Spleen (tissue), 11 donors: Measurements from ENCODE around the gene B2M. TPM values are rescaled to one million over a fixed set of nuclear protein-coding genes. Genes with fewer than 3 reads are reported as not detected.

ENCODE experiments used
- DNase-seq: peaks from one replicate; pipeline ENCODE4 v3.0.0-alpha.2; 2020
- H3K27ac ChIP-seq, 8 donors: fragments of 200-600 bp; sonication (generic) in 7 of 8; 1 replicate in 4 of 8; 2 replicates in 4 of 8; pipeline versions ENCODE4 v1.5.0 to v1.8.0; 2016 to 2021; ENCODE audit warnings: inconsistent platforms in 4 of 8, mild to moderate bottlenecking in 4 of 8, moderate library complexity in 1 of 8
- H3K27me3 ChIP-seq, 7 donors: fragments of 200-600 bp; sonication (generic) in 6 of 7; replicated peaks in 1 of 7; 1 replicate in 4 of 7; 2 replicates in 3 of 7; pipeline versions ENCODE4 v1.5.0 to v1.8.0; 2016 to 2021; ENCODE audit warnings: inconsistent platforms in 3 of 7, mild to moderate bottlenecking in 1 of 7
- H3K36me3 ChIP-seq, 6 donors: fragments of 200-600 bp; sonication (generic) in 5 of 6; 1 replicate in 4 of 6; 2 replicates in 2 of 6; pipeline versions ENCODE4 v1.5.0 to v1.8.0; 2016 to 2021; ENCODE audit warnings: inconsistent platforms in 2 of 6
- H3K4me1 ChIP-seq, 6 donors: fragments of 200-600 bp; sonication (generic) in 5 of 6; 1 replicate in 3 of 6; 2 replicates in 3 of 6; pipeline versions ENCODE4 v1.5.0 to v1.8.0; 2016 to 2021; ENCODE audit warnings: inconsistent platforms in 3 of 6
- H3K4me3 ChIP-seq, 8 donors: fragments of 200-600 bp; sonication (generic) in 7 of 8; 1 replicate in 4 of 8; 2 replicates in 4 of 8; pipeline versions ENCODE4 v1.5.0 to v1.8.0; 2016 to 2021; ENCODE audit warnings: inconsistent platforms in 4 of 8, mild to moderate bottlenecking in 4 of 8, moderate library complexity in 2 of 8
- H3K9me3 ChIP-seq, 8 donors: fragments of 200-600 bp; sonication (generic) in 7 of 8; 1 replicate in 4 of 8; 2 replicates in 4 of 8; pipeline versions ENCODE4 v1.5.0 to v1.8.0; 2016 to 2021; ENCODE audit warnings: inconsistent platforms in 4 of 8
- CTCF ChIP-seq, 11 experiments: fragments of 200-600 bp in 7 of 11; fragments of 450-650 bp in 4 of 11; sonication (generic) in 4 of 11; IDR thresholded peaks in 8 of 11; conservative IDR thresholded peaks in 3 of 11; 1 replicate in 7 of 11; 2 replicates in 4 of 11; pipeline versions ENCODE4 v1.4.0 to v1.8.0; 2016 to 2021; ENCODE audit warnings: antibody characterized with exemption in 11 of 11, inconsistent platforms in 4 of 11, mild to moderate bottlenecking in 1 of 11
- POLR2A ChIP-seq, 3 donors: fragments of 450-650 bp; IDR thresholded peaks; one replicate each; pipeline ENCODE4 v1.5.1; 2017; ENCODE audit warnings: antibody characterized with exemption in 3 of 3, mild to moderate bottlenecking in 1 of 3
- POLR2AphosphoS5 ChIP-seq, 3 donors: sonication (generic); formaldehyde crosslinking; IDR thresholded peaks; one replicate each; pipeline ENCODE4 v1.5.1; 2017; ENCODE audit warnings: antibody characterized with exemption in 3 of 3
- WGBS, 5 donors: extraction: QIAGEN DNeasy Blood & Tissue Kit in 3 of 5; methylation state at CpG; one replicate each; pipeline versions ENCODE4 v1.1.5 to v1.1.7; 2013 to 2018; 5-methylcytosine and 5-hydroxymethylcytosine counted together
- intact Hi-C: fragments of 100-400 bp; cut with DNase I; formaldehyde crosslinking; loops from one replicate; pipeline ENCODE4 v1.15.0; 2023; ENCODE audit warnings: low total_unique reads
- polyA plus RNA-seq, 3 donors: library from polyadenylated mRNA; stranded (reverse); fragments of 200-250 nt; gene quantifications; one replicate each; pipeline ENCODE4 v1.2.1, GENCODE V29; 2013
- total RNA-seq, 7 donors: library from RNA; depleted of rRNA in 3 of 7; stranded (reverse); fragments of >200 nt in 3 of 7; fragmentation: NEBNext Ultra II Directional in 4 of 7; extraction: Animal tissue kit (Norgen Biotek cat#: 25700) in 4 of 7; gene quantifications; one replicate each; pipeline versions ENCODE4 v1.1.0 to v1.2.1, GENCODE V29; 2016 to 2021
- donor health status: healthy with polysubstance abuse.
- donor health status: DM: no; HTN: no; CAD: no; lungs with moderate emphysema.
- donor health status: DM: no; HTN: no; CAD: no.
- donor health status: Bipolar disorder and iron deficiency.
- donor health status: healthy.
- donor health status: DM: no; HTN: no; CAD: no.
- donor health status: DM: yes; HTN: yes; CAD: no.

The B2M gene
- total and polyA plus RNA-seq, 10 donors = 3,969 to 10,333 (median 6,045) TPM

GRCh38 chr15:44728576-44729407 is 17.5 kb downstream of the B2M start:
- intact Hi-C loops = no loop called here
- WGBS, 5 donors = 0 to 1% (median 1%) methylated on average over 27 to 36 of the region's 36 CpGs
- Histone ChIP-seq H3K27ac (peak overlapping the region; percentile 95 to 100 (median 98)), H3K4me1 (peaks cover 61 to 91% (median 77%) of the 10 kb centered on the region in 6 donors), H3K4me3 (peak overlapping the region; percentile 56 to 79 (median 66)), H3K27me3 (no peaks in the 10 kb centered on the region), H3K36me3 (peaks cover 0 to 15% (median 4%) of the 10 kb centered on the region in 6 donors), H3K9me3 (no peaks in the 10 kb centered on the region)
- peak; percentile 98 for DNase-seq
- TF ChIP-seq POLR2AphosphoS5 (IDR thresholded peaks at IDR 0.05) (peak; percentile 99 to 100 (median 100)), CTCF (IDR thresholded peaks at IDR 0.05 in 8 of 11, conservative IDR thresholded peaks at IDR 0.05 in 3 of 11) (peak in 3 of 11 experiments; percentile 4 to 11 (median 11)), POLR2A (IDR thresholded peaks at IDR 0.05) (peak; percentile 91 to 98 (median 91))

- 1 to 4% (median 3%) methylated on average over 15 to 21 of the region's 21 CpGs for WGBS, 5 donors
- intact Hi-C loops = no loop called here
Measured at GRCh38 chr15:44729408-44730127, 18.3 kb downstream of the B2M start.

GRCh38 chr15:44734839-44735481 is 23.6 kb downstream of the B2M start:
- TF ChIP-seq POLR2A (IDR thresholded peaks at IDR 0.05) = no peak
- TF ChIP-seq POLR2AphosphoS5 (IDR thresholded peaks at IDR 0.05) = no peak
- TF ChIP-seq CTCF (IDR thresholded peaks at IDR 0.05 in 8 of 11, conservative IDR thresholded peaks at IDR 0.05 in 3 of 11) = no peak
- no peaks in the 10 kb centered on the region for H3K9me3 ChIP-seq
- 52 to 66% (median 59%) methylated on average over 2 of the region's 2 CpGs for WGBS, 5 donors
- H3K4me1 ChIP-seq = peaks cover 32 to 92% (median 75%) of the 10 kb centered on the region in 6 donors
- intact Hi-C loops = loop anchor here (5.0 kb wide), 1 partner anchor 73 kb away; the partner anchor contains the start of gene SPG11
- H3K4me3 ChIP-seq = peak overlapping the region in 1 of 8 donors; percentile 49
- DNase-seq = no peak
- H3K27me3 ChIP-seq = no peaks in the 10 kb centered on the region
- H3K27ac ChIP-seq = peak overlapping the region; percentile 74 to 88 (median 82)
- H3K36me3 ChIP-seq = peaks cover 0 to 15% (median 4%) of the 10 kb centered on the region in 6 donors

More at GRCh38 chr15:44729408-44730127, 18.3 kb downstream of the B2M start:
- peaks cover 59 to 91% (median 77%) of the 10 kb centered on the region in 6 donors for H3K4me1 ChIP-seq
- peak overlapping the region; percentile 56 to 79 (median 66) for H3K4me3 ChIP-seq
- DNase-seq = peak; percentile 89
- TF ChIP-seq CTCF (IDR thresholded peaks at IDR 0.05 in 8 of 11, conservative IDR thresholded peaks at IDR 0.05 in 3 of 11) (no peak), POLR2A (IDR thresholded peaks at IDR 0.05) (no peak), POLR2AphosphoS5 (IDR thresholded peaks at IDR 0.05) (no peak)
- H3K9me3 ChIP-seq = no peaks in the 10 kb centered on the region
- H3K36me3 ChIP-seq = peaks cover 0 to 15% (median 4%) of the 10 kb centered on the region in 6 donors
- peak overlapping the region; percentile 95 to 100 (median 98) for H3K27ac ChIP-seq
- no peaks in the 10 kb centered on the region for H3K27me3 ChIP-seq
